GM20431 (cell line): ENCODE results near the gene PHGDH.

Source experiments
- in situ Hi-C: fragments of 300-500 bp; cut with MseI, MboI; formaldehyde crosslinking; loops from one replicate; pipeline ENCODE4 v1.15.0; 2020; ENCODE audit warnings: low sequenced_read_pairs; ENCODE audit not compliant: unreplicated experiment

The PHGDH gene

GRCh38 chr1:119727991-119728390, 16.3 kb downstream of the PHGDH start:
- in situ Hi-C loops = no loop called here

- in situ Hi-C loops = no loop called here
These were observed 17.3 kb downstream of the PHGDH start for GRCh38 chr1:119729044-119729443.

DNA sequence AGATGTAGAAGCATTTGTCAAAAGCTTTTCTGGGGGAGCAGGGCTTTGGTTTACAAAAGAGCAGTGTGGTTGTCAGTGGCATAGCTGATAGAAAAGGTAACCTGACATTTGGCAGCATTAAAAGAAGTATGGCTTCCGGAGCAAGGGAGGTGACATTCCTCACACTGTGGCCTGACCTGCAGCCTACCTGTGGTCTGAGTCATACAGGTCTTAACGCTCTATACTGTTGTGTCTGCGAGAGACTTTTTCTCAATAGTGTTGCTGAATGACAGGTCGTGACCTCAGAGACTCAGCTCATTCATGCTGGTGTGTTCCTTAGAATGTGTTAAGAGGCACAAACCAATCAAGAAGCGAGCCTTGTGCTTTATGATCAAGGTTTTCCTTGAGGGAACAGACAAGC, 19.3 kb downstream of the PHGDH start:
- in situ Hi-C loops = no loop called here

DNA sequence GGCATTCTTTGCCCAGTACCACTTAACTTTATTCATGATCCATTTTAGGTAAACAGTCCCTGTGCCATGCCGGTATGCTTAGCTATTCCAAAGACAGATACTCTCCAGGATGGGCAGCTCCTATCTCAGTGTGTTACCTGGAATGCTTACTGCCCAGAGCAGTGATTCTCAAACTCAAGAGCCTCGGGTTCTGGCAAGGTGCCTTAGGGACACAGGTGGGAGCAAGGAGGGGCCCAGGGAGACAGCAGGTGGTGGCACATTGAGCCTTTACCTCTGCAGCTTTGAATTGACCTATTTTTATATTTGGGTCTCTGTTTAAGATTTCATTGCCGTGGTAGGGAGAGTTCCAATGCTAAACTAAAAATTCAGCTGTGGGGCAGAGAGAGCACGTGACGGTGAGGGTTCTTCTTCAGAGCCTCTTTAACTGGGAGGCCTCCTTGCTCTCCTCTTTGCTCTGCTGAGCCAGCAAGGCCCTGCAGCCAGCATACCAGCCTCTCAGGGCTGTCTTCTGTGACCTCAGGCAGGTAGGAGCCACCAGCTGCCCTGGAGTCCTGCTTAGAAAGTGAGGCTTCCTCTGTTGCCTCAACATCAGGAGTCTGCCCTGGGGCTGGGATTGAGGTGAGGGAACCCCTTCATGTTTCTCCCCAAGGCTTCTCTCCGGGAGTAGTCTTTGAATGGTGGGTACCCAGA, 20.2 kb downstream of the PHGDH start:
- in situ Hi-C loops = no loop called here

GRCh38 chr1:119732465-119733168, 20.9 kb downstream of the PHGDH start:
- in situ Hi-C loops = no loop called here

DNA sequence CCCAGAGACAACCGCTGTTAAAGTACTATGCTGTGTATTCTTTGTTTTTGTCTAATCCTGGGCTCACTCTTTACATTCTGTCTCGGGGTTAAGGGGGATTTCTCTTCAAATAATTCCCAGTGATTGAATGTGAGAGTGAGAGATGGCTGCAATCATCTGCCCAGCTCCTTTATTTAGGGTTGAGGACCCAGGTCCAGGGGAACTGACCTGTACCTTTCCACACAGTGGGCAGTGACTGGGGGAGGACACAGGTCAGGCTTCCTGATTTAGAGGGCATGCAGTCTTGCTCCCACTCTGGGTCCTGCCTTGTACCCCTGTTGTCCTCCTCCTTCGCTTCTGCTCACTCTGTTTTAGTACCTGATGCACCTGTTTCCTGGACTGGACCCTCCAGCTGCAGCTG, 22.0 kb downstream of the PHGDH start:
- in situ Hi-C loops = no loop called here

DNA sequence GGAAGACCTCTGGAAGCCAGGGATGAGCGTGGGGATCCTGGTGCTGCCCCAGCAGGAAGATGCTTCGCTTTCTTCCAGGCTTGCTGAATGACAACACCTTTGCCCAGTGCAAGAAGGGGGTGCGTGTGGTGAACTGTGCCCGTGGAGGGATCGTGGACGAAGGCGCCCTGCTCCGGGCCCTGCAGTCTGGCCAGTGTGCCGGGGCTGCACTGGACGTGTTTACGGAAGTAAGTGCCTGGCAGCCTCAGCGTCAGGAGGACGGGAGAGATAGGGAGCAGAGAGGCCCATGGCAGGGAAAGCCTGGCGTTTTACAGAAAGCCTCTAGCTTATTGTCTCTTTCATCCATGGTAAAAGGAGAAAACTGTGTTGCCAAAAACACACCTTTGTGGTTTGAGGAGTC, 23.5 kb downstream of the PHGDH start:
- in situ Hi-C loops = no loop called here

DNA sequence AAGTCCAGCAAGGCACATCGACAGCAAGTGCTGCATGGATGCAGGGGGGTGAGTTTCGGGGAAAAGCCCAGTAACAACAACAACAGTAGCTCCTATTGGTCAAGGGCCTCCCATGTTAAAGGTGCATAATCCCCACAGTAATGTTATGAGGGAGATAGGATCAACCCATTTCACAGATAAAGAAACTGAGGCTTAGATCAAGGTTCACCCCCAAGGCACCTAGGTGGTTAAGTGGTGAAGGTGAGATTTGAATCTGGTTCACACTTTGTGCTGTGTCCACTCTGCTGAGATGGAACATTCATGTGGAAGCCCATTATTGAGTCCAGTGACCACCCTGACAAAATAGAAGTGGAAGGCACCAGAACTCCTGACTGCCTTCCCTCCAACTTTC, 24.9 kb downstream of the PHGDH start:
- in situ Hi-C loops = no loop called here

GRCh38 chr1:119737040-119737682, 25.4 kb downstream of the PHGDH start:
- in situ Hi-C loops = no loop called here

GRCh38 chr1:119738100-119738720, 26.5 kb downstream of the PHGDH start:
- in situ Hi-C loops = no loop called here

GRCh38 chr1:119739150-119739549, 27.4 kb downstream of the PHGDH start:
- in situ Hi-C loops = no loop called here

GRCh38 chr1:119740261-119740660, 28.5 kb downstream of the PHGDH start:
- in situ Hi-C loops = no loop called here

GRCh38 chr1:119740896-119741780, 29.4 kb downstream of the PHGDH start:
- in situ Hi-C loops = no loop called here

DNA sequence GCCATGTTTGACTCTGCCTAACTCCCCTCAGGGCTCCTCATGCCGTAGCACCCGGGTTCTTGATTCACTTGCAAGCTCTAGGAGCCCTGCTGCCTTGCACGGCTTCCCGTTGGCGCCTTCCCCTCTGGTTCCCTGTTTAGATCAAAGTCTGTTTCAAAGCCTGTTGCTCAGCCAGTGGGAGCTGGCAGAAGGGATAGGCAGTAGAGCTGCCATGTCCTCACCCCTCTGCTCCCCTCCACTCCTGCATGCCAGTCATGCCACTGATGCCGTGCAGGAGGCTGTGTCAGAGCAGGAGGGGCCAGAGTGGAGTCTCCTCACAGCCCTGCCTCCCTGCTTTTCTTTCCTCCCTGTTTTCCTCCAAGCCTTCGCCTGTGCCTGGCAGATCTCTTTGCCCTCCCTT, 30.5 kb downstream of the PHGDH start:
- in situ Hi-C loops = no loop called here

DNA sequence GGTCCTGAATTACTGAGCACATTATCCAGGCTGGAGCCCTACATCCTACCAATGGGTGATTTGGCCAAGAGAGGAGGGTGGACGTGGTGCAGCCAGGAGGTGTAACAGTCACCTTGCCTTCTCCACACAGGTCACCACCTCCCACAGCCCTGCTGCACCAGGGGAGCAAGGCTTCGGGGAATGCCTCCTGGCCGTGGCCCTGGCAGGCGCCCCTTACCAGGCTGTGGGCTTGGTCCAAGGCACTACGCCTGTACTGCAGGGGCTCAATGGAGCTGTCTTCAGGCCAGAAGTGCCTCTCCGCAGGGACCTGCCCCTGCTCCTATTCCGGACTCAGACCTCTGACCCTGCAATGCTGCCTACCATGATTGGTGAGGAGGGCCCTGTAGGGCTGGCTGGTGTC, 30.9 kb downstream of the PHGDH start:
- in situ Hi-C loops = no loop called here

DNA sequence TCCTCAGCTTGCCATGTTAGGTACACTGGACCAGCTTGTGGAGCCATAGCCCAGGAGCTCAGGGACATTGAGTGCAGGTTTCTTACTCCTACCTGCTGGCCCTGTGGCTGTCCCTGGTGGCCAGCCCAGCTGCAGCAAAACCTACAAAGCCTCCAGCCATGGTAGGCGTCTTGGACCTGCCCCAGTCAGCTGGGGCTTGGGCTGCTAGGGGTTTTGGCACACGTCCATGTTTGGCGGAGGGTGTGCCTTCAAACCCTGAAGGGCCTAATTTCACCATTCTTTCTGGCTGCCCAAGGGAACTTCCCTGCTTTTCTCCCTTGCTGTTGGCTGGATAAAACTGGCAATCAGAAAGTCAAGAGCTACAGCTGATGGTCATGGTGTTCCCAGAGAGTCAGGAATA, 31.6 kb downstream of the PHGDH start:
- in situ Hi-C loops = no loop called here

DNA sequence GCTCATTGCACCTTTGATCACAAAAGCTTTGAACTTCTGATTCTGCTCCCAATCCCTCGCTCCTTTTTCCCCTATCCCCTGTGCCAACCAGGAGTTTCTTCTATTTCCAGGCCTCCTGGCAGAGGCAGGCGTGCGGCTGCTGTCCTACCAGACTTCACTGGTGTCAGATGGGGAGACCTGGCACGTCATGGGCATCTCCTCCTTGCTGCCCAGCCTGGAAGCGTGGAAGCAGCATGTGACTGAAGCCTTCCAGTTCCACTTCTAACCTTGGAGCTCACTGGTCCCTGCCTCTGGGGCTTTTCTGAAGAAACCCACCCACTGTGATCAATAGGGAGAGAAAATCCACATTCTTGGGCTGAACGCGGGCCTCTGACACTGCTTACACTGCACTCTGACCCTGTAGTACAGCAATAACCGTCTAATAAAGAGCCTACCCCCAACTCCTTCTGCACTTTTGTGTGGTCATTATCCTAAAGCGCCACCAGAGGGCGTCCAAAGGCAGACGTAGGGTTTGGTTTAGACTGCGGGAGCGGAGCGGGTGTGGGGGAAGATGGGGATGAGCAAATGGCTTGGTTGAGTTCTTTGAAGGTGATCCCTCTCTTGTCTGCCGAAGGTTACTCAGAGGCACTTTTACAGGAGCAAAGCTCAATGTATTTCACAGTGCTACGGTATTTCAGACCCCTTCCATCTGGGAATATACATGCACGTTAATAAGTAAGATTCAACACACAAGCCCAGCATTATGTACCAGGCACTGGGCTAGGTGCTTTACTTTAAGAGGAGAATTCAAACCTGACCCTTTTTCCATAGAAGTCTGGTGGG, 32.3 kb downstream of the PHGDH start:
- in situ Hi-C loops = no loop called here

DNA sequence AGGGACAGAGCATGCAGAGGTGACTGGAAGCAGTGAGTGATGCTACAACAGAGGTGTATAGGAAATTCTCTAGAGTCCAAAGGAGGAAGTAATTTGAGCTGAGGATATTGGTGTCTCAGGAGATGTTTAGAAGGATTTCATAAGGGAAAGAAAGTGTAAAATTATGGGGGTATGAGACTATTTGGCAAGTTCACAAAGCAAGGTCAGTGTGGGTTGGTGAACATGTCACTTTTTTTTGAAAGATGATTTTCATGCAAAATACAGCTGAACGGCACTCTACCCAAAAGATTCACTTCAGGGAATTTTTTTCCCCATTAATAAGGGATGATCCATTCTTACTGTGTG, 32.8 kb downstream of the PHGDH start:
- in situ Hi-C loops = no loop called here

DNA sequence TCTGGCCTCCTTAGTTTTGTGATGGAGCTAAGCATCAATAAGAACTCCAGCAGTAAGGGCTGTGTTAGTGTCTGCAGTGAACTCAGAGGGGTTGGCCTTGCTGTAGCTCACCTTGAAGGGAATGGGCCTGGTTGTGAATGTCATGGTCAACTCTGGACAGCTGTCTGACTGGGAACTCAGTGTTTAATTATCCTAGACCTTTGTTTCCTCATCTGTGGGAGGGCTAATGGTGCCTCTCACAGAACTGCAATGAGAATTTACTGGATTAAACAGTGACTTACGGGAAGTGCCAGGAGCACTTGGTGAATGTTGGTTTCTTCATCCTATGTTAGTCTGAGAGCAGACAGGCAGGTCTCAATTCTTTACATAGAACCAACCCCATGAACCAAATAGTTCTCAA, 33.3 kb downstream of the PHGDH start:
- in situ Hi-C loops = no loop called here
